K562 (cell line): ENCODE results near the gene PPIF.

Experiments used
- CTCF ChIP-seq, 3 experiments: IDR thresholded peaks in 2 of 3; conservative IDR thresholded peaks in 1 of 3; 2 replicates each; pipeline ENCODE4 v1.5.1; 2011 to 2012; ENCODE audit warnings: low read length in 3 of 3, mild to moderate bottlenecking in 3 of 3, control low read depth in 2 of 3, improper control_type of control experiment in 1 of 3, inconsistent platforms in 1 of 3, low read depth in 1 of 3, mixed read lengths in 1 of 3, moderate library complexity in 1 of 3; ENCODE audit not compliant: insufficient read depth in 2 of 3
- HMG20A ChIP-seq: fragments of 450-650 bp; formaldehyde crosslinking; conservative IDR thresholded peaks from 2 replicates; pipeline ENCODE4 v1.4.0; 2020; ENCODE audit warnings: mild to moderate bottlenecking, mixed read lengths
- MAX ChIP-seq: sonication (generic); formaldehyde crosslinking; IDR thresholded peaks from 2 replicates; pipeline ENCODE4 v1.9.0; 2022; ENCODE audit warnings: mild to moderate bottlenecking, missing genetic modification reagents
- NBN ChIP-seq: fragments of 450-650 bp; IDR thresholded peaks from 2 replicates; pipeline ENCODE4 v1.6.1; 2016; ENCODE audit warnings: low read depth, mild to moderate bottlenecking
- POLR2A ChIP-seq: fragments of 450-650 bp; conservative IDR thresholded peaks from 2 replicates; pipeline ENCODE4 v1.6.1; 2016
- POLR2AphosphoS5 ChIP-seq: IDR thresholded peaks from 2 replicates; pipeline ENCODE4 v1.6.1; 2011; ENCODE audit warnings: mild to moderate bottlenecking, low read depth, low read length, moderate library complexity; ENCODE audit not compliant: control insufficient read depth, insufficient read depth
- TAF1 ChIP-seq: IDR thresholded peaks from 2 replicates; pipeline ENCODE4 v1.6.1; 2011; ENCODE audit warnings: mild to moderate bottlenecking, low read length, moderate library complexity; ENCODE audit not compliant: insufficient read depth, control insufficient read depth, severe bottlenecking; ENCODE audit errors: extremely low read depth
- TEAD2 ChIP-seq: fragments of 450-650 bp; IDR thresholded peaks from 2 replicates; pipeline ENCODE4 v1.6.1; 2016; ENCODE audit warnings: missing genetic modification characterization, control low read depth, missing compliant biosample characterization
- TFAP4 ChIP-seq: sonication (generic); formaldehyde crosslinking; IDR thresholded peaks from 2 replicates; pipeline ENCODE4 v1.8.0; 2022; ENCODE audit warnings: missing genetic modification reagents, mild to moderate bottlenecking, moderate library complexity, borderline replicate concordance
- ZFP1 ChIP-seq: fragments of 450-650 bp; formaldehyde crosslinking; IDR thresholded peaks from 2 replicates; pipeline ENCODE4 v1.4.0; 2020; ENCODE audit warnings: mild to moderate bottlenecking, mixed read lengths
- ZZZ3 ChIP-seq: fragments of 450-650 bp; IDR thresholded peaks from 2 replicates; pipeline ENCODE4 v1.6.1; 2016; ENCODE audit warnings: antibody characterized with exemption, mild to moderate bottlenecking, moderate library complexity

- no peak for TF ChIP-seq CTCF (IDR thresholded peaks at IDR 0.05 in 2 of 3, conservative IDR thresholded peaks at IDR 0.05 in 1 of 3; ENCODE audit: insufficient read depth in 2 of 3, low read depth in 1 of 3, low read length in 3 of 3)
- TF ChIP-seq POLR2AphosphoS5 = no peak
- no peak for TF ChIP-seq TEAD2 (tag)
- no peak for TF ChIP-seq POLR2A
- no peak for TF ChIP-seq HMG20A (CRISPR knock-in tag)
- no peak for TF ChIP-seq TAF1
- TF ChIP-seq ZFP1 (CRISPR knock-in tag) = no peak
- no peak for TF ChIP-seq MAX (CRISPR knock-in tag)
- TF ChIP-seq NBN = no peak
- TF ChIP-seq ZZZ3 = no peak
- no peak for TF ChIP-seq TFAP4 (CRISPR knock-in tag)
Measured at GRCh38 chr10:79402951-79403350, 55.7 kb downstream of the PPIF start.
